HG02852 (cell line): ENCODE results near the gene GHRH.

ENCODE experiments used
- ATAC-seq: cut with Tn5 transposase; IDR thresholded peaks from one replicate; pipeline ENCODE4 v1.9.1; 2021; ENCODE audit warnings: mild to moderate bottlenecking, moderate library complexity; ENCODE audit not compliant: unreplicated experiment

Gene GHRH

DNA sequence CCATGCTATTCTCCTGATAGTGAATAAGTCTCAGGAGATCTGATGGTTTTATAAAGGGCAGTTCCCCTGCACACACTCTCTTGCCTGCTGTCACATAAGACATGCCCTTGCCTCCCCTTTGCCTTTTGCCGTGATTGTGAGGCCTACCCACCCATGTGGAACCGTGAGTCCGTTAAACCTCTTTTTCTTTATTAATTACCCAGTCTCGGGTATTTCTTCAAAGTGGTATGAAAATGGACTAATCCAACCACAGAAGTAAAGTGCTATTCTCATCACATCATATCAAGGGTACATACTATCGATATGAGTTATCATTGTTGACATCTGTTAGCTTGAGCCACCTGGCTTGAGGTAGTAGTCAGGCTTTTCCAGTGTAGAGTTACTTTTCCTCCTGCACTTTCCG, 30.1 kb upstream of the GHRH start:
- no peak for ATAC-seq

DNA sequence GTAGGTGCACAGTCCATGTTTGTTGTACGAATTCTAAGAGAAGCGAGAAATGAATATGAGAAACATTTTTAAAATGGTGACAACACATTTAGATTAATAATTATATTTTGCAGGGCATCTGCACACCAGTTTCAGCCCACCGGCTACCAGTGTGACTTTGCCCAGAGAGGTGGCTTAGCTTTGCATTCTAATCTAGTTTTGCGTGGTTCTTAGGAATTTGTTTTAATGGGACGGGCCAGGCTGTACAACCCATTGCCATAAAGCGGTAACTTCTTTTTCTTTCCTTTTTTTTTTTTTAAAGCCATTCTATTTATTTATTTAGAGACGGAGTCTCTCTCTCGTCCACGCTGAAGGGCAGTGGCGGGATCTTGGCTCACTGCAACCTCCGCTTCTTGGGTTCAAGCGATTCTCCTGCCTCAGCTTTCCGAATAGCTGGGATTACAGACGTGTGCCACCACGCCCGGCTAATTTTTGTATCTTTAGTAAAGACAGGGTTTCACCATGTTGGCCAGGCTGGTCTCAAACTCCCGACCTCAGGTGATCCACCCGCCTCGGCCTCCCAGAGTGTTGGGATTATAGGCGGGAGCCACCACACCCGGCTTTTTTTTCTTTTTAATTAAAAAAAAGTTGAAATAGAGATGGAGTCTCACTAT, 28.7 kb upstream of the GHRH start:
- no peak for ATAC-seq

DNA sequence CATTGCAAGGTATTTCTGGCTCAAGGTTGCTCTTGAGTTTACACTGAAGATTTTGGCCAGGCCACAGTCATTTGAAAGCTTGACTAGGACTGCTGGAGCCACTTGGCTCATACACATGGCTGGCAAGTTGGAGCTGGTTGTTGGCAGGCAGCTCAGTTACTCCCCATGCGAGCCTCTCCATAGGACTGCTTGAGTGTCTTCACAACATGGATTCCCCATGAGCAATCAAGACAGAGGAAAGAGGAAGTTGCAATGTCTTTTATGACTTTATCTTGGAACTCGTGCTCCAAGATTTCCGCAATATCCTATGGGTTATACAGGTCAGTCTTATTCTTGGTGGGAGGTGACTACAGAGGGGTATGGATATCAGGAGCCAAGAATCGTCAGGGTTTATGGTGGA, 26.5 kb upstream of the GHRH start:
- ATAC-seq, result no peak

DNA sequence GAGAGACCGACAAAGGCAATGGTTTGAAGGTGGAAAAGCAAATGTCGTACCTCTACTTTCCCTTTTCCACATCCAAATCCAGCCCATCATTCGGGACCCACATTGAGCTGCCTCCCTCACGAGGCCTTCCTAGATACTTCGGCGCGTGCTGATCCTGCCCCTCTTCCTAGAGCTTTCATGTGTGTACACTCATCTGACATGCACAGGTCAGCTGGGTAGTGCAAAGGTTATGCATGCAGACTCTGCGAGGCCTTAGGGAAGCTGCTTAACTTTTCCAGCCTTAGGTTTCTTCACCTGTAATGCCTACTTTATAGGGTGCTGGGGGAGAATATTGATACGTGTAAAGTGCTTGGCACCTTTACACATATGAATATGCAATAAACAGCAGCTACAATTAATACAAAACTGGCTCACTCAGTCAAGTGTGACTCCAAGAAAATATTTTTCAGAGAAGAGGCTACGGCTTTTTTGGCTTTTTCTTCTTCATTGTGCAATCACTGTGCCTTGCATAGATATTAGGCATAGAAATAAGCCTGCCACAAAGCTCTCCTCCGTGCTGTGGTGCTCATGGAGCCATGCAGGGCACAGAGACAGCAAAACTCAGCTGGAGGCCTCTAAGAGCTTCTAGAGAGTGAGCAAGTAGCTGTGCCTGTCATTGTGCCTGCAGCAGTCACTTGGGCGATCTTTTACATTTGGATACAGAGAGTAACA, 24.2 kb upstream of the GHRH start:
- no peak for ATAC-seq

DNA sequence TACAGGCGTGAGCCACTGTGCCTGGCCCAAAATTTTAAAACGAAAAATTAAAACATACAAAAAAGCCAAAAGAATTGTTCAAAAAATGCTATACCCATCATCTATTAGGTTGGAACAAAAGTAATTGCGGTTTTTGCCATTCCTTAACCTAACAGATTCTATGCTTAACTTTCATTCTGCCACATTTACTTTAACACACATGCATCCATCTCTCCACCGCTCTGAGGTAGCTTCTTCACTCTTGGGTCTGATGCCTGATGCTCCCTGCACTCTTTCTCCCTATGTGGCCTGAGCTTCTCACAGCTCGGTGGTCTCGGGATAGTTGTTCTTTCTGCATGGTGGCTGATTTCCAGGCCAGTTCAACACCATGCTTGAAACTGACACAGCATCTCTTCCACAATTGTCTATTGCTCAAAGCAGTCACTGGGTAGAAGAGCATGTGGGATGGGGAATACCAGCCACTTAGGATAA, 23.1 kb upstream of the GHRH start:
- no peak for ATAC-seq

DNA sequence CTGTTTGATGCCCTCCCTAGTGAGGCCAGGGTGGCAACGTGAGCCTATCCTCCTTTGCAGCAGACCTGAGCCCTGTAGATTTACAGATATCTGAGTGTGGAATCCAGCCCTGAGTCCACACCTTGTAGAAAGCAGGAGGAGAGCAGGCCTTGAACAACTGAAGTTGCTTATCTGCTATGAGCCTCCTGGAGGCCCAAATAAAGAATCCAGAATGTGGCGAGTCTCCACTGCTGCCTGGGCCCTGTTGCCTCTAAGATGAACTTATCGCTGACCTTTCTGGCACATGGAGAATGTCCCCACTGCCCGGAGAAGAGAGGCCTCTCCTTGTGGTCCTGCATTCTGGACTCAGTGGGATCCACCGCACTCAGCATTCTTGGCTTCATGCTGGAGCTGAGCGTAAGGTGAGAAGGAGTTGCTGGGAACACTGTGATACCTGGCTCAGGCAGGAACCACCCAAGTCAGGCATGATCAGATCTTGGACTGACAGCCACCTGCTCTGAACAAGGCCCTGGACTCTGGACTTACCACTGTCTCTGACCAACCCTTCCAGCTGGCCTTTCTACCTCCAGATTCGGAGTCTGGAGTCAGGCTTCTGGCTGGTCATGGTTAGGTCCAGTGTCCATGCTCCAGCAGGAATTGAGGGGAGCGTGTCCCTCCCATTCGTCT, 22.0 kb upstream of the GHRH start:
- ATAC-seq, result no peak

DNA sequence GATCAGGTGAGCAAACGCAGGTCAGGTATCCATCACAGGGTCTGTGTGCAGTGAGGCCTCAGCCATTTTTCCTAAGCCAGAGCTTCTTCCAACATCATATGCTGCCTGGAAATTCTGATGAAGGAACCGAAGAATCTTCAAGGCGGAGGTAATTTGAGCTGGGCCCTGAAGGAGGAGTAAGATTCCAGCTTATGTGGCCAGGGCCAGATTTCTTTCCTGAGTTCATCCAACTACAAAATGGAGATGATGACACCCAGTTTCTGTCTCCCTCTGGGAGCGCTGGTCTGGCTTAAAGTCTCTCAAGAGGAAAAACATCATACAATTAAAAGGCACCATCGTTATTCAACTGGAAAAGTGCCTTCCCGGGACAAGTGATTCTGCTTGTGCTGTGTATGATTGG, 20.9 kb upstream of the GHRH start:
- no peak for ATAC-seq

DNA sequence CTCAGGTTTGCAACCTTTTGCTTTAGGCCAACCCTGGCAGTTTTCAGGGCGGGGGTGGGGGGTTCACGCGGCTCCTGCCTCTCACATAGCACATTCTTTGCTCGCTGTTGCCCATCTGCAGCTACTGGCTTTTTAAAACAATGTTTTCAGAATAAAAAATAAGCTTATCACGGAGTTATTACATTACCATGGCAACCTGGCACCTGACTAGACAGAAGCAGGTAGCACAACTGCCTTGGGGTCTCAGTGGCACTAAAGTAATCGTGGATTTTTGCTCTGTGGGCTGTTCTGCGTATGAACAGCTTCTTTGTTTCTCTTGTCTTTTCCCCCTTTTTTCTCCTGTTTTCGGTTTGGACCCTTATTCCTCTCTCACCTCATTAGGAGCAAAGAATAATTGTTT, 18.8 kb upstream of the GHRH start:
- ATAC-seq, result no peak

DNA sequence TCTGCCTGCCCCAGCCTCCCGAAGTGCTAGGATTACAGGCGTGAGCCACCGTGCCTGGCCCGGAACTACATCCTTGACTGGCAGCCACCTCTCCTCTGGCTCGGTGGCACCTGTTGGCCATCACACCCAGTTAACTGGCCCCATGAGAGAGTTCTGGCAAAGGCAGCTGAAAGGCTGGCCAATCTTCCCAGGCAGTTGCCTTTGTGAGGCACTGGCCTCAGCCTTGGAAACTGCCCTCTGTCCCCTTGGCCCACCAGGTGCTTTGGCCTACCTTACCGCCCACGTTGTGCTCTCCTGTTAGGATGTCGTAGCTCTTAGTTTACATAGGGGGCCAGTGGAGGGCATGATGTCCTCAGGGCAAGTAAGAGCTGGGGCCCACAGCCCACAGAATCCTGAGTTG, 18.2 kb upstream of the GHRH start:
- no peak for ATAC-seq

DNA sequence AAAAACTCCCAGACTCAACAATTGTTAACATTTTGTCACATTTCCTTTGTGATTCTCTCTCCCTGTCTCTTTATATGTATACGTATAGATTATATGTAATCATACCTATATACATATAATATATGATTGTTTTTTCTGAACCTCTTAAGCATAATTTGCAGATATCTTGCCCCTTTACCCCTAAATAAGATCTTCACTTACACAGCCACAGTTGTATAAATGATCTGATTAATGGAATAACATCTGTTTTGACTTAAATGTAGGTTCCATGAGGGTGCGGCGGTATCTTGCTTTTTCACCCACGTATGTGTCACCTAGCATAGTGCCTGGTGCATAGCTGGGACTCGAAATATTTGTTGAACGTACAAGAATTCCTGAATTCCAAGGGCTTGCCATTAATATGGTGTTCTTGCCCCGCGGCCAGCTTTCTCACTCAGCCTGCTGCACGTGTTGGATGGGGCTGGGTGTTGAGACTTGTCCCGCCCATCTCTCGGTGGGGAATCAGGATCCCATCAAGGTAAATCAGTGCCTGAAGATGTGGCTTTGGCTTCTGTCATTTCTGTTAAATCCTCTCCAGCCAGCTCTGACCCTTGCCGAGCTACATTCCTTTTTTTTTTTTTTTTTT, 17.5 kb upstream of the GHRH start:
- ATAC-seq, result no peak

DNA sequence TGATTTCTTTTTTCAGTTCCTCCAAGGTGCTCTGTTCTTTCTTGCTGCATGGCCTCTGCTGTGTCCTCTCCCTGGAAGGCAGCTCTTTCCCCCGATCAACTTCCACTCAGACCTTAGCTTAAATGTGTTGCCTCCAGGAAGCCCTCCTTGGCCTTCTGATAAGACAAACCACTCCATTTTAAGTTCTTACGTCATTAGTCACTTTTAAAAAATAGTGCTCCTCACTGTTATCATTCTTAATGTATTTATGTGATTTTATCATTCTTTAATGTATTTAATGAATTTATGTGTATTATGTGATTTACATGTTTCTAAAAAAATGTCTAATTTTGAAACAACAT, 15.6 kb upstream of the GHRH start:
- no peak for ATAC-seq

DNA sequence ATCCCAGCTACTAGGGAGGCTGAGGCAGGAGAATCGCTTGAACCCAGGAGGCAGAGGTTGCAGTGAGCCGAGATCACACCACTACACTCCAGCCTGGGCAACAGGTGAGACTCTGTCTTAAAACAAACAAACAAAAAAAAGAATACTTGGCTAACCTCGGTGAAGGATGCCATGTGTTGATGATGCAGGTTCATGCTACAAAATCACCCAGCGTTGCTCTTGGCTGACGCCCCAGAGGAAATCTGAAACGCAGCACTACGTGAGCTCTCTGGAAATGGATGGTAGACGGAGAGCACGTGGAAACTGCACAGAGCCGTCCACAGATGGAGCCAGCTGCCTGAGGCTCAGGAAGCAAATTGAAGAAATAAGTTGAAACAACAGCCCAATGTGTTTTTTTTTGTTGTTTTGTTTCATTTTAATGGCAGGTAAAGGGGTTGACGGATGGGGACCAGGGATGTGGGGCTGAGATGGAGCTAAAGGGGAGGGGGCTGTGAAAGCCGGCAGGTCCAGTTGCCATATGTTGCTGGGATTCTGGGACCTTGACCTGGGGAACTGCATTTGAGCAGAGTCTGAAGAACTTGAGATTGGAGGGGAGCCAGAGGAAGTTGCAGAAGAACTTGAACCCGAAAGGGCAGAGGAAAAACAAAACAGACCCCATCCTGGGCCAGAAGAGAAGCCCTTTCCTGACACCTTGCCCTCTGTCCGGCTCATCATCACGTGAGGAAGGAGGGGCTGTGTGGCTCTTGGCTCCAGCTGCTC, 15.1 kb upstream of the GHRH start:
- ATAC-seq, result peak; percentile 62

DNA sequence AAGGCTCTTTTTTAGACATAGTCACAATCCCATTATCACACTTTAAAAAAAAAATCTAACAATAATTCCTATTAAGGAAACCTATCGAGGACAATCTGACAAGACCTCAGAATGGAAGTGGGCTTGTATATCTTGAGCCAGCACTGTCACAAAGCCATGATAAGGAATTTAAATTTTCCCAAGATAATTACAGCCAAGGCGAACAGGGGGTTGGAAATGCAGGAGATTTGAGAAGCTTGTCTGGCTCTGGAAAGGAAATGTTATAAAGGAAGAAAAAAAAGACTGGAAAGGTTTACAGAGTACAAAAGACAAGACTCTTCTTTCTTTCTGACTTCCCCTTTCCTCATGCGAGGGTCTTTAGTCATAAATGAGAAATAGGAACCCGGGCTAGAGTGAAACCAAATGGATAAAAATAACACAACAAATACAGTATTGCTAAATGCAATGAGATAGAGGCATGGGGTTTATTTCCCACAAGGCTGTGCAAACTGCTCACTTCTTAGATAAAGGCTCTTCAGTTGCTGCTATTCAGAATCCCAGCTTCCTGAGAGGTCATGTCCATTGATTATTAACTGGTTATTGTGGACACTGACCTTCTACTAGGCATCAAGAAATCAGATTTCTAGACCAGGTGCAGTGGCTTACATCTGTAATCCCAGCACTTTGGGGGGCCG, 13.4 kb upstream of the GHRH start:
- no peak for ATAC-seq

DNA sequence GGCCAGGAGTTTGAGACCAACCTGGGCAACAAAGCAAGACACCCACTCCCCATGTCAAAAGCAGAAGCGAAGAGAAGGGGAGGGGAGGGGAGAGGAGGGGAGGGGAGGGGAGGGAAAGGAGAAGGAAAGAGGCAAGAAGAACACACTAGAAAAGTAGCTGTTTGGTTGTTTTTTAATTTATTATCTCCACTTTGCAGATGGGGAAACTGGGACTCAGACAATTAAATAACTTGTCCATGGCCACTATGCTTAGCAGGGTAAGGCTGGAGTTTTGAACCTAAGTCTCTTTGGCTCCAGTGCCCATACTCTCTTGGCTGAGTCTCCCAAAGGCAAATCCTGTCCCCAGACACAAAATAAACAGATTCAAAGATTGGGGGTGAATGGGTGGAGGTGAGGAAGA, 12.4 kb upstream of the GHRH start:
- ATAC-seq, result no peak

DNA sequence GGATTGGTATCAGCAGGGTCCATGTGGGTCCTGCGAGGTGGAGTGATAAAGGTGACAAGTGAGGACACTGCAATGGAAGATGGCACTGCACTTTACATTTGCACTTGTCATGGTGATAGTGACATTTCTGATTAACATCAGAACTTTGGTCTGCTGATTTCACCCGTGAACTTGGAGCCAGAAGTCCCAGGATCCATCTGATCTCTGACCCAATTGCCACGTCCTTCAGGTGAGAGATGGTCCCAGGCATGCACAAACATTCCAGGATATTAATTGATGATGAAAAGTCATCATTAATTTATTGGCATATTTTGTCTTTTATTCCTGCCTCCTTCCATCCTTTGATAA, 9.8 kb upstream of the GHRH start:
- no peak for ATAC-seq

DNA sequence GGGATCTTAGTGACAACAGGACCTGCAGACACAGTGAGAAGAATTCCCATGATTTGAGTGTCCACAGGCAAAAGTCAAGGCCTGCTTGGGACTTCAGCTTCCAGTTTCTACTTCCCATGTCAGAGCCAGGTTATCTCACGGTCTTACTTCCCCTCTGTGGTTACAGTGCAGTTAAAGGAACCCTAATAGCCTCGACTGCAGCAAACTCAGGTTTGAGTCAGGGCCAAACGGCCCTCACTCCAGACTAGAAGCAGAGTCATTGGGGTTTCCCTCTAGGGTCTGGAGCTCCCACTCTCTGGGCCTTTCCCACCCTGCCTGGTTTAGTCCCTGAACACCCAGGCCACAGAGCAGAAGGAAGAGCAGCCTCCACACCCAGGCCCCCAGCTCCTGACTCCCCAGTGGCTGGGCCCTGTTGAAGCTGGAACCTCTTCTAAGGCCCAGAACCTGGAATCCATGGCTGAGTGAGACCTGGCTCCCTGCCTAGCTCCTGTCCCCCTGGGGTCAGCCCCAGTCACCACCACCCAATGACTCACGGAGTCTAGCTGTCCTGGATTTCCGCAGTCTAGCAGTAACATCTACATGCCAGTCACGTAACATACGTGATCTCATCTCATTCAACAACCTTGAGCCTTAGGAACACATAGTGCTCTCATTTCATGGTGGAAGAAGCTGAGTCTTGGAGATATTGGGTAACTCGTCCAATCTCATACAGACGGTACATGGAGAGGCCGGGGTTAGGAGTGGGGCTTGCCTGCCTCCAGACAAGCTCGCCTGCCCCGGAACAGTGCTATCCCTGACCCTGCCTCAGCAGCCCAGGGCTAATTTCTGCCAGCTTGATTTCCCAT, 9.2 kb upstream of the GHRH start:
- ATAC-seq, result peak; percentile 65

DNA sequence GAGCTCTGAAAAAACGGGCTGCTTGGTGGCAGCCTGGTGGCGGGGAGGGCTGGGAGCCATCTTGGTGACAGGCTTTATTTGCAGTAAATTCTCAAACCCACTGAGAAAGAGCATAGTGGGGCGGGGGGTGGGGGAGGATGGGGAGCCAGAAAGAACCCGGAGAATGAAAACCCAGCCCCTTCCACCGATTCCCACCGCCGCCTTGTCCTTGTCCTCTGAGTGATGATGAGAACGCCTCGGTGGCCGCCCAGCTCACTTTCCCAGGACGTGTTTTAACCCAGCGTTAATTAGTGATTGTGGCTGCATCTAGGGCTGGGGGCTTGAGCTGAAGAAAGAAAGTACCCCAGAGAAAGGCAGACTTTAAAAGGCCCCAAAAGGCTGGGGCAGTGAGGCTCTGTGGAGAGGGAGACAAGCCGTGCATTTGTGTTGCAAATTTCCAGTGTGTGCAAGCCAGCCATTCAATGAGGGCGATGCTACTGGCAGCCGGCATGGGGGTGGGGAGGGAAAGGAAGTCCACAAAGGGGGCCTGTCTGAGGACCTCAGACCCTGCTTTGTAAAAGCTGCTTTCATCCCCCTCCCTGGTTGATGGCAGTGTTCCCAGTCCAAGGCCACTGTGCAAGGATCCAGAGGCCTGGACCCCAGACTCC, 6.2 kb upstream of the GHRH start:
- ATAC-seq, result no peak

DNA sequence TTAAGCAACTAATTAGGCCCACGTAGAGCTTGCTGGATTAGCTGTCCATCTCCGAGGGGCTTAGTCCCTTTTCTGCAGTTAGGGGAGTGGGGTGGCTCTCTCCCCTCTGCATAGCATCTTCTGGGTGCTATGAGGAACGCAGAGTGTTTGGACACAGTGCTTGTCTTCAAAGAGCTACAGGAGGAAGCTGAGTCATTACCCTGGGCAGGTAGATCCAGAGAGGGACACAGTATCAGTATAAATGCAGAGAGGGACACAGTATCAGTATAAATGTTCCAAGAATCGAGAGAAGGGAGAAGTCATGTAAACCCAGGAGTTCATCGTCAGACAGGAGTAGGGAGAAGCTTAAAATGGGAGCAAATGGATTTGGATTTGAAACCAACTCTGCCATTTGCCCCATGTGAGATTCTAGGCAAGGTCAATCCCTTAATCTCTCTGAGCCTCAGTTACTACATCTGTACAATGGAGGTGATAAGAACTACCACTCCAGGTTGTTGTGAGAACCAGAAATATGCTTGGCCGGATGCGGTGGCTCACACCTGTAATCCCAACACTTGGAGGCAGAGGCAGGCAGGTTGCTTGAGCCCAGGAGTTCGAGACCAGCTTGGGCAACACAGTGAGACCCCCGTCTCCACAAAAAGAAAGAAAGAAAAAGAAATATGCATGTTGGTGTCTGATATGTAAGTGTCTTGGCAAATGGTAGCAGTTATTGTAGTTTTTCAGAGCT, 5.5 kb upstream of the GHRH start:
- no peak for ATAC-seq

DNA sequence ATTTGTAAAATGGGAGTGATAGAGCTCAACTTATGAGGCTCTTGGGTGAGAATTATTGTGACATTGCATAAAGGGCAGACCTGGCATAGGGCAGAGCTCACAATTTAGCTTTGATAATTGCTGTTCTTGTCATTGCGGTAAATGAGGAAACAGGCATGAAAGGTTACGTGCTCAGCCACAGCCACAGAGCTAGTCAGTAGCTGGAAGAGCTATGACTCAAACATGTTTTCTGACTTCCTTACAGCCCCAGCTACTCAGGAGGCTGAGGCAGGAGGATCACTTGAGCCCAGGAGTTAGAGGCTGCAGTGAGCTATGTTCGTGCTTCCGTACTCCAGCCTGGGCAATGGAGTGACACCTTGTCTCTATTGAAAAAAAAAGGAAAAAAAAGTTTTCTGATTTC, 3.5 kb upstream of the GHRH start:
- no peak for ATAC-seq
